Heart left ventricle (tissue), 16 donors: ENCODE results near the gene KCNJ12. TPM values are rescaled to one million over a fixed set of nuclear protein-coding genes. Genes with fewer than 3 reads are reported as not detected.

Source experiments
- ATAC-seq, 4 donors: fragments of 200-7000 bp; cut with Tn5 transposase; one replicate each; pipeline ENCODE4 v1.9.1; 2020 to 2022; ENCODE audit warnings: moderate library complexity in 4 of 4, mild to moderate bottlenecking in 3 of 4, moderate number of reproducible peaks in 1 of 4
- DNase-seq, 5 donors: peaks; one replicate each; pipeline ENCODE4 v3.0.0-alpha.2; 2020
- H3K27ac ChIP-seq, 12 donors: fragments of 200-600 bp; sonication (generic) in 4 of 12; one replicate each; pipeline versions ENCODE4 v1.5.0 to v1.8.0; 2016 to 2022; ENCODE audit warnings: mild to moderate bottlenecking in 2 of 12
- H3K27me3 ChIP-seq, 9 donors: fragments of 200-600 bp; sonication (generic) in 2 of 9; one replicate each; pipeline versions ENCODE4 v1.5.1 to v1.8.0; 2016 to 2022; ENCODE audit warnings: mild to moderate bottlenecking in 3 of 9
- H3K36me3 ChIP-seq, 9 donors: fragments of 200-600 bp; sonication (generic) in 2 of 9; one replicate each; pipeline versions ENCODE4 v1.5.0 to v1.8.0; 2018 to 2022; ENCODE audit warnings: mild to moderate bottlenecking in 2 of 9
- H3K4me1 ChIP-seq, 12 donors: fragments of 200-600 bp; sonication (generic) in 4 of 12; one replicate each; pipeline versions ENCODE4 v1.5.0 to v1.8.0; 2016 to 2022; ENCODE audit warnings: mild to moderate bottlenecking in 3 of 12
- H3K4me3 ChIP-seq, 12 donors: fragments of 200-600 bp; sonication (generic) in 4 of 12; one replicate each; pipeline versions ENCODE4 v1.5.0 to v1.8.0; 2017 to 2022; ENCODE audit warnings: mild to moderate bottlenecking in 9 of 12, moderate library complexity in 4 of 12
- H3K9me3 ChIP-seq, 12 donors: fragments of 200-600 bp; sonication (generic) in 4 of 12; one replicate each; pipeline versions ENCODE4 v1.5.0 to v1.8.0; 2016 to 2022; ENCODE audit warnings: mild to moderate bottlenecking in 1 of 12
- POLR2A ChIP-seq, 2 donors: fragments of 450-650 bp; IDR thresholded peaks; one replicate each; pipeline ENCODE4 v1.6.1; 2017; ENCODE audit warnings: antibody characterized with exemption in 2 of 2, mild to moderate bottlenecking in 2 of 2, moderate library complexity in 2 of 2
- WGBS, 4 donors: extraction: QIAGEN DNeasy Blood & Tissue Kit in 2 of 4; methylation state at CpG; one replicate each; pipeline versions ENCODE4 v1.1.5 to v1.1.7; 2013 to 2018; 5-methylcytosine and 5-hydroxymethylcytosine counted together
- intact Hi-C, 10 donors: fragments of 100-400 bp; cut with DNase I; formaldehyde crosslinking; loops; one replicate each; pipeline versions ENCODE4 v1.11.1 to v1.14.2; 2022
- polyA plus RNA-seq, 2 donors: library from polyadenylated mRNA; stranded (reverse); fragments of 200-250 nt; gene quantifications; one replicate each; pipeline ENCODE4 v1.2.3, GENCODE V29; 2013
- total RNA-seq, 9 donors: library from RNA; depleted of rRNA in 2 of 9; stranded (reverse); fragments of >200 nt in 2 of 9; fragmentation: NEBNext Ultra II Directional in 3 of 9; extraction: Animal tissue kit (Norgen Biotek cat#: 25700) in 3 of 9; gene quantifications; one replicate each; pipeline versions ENCODE4 v1.1.0 to v1.2.4, GENCODE V29; 2016 to 2023
- TF ChIP-seq, protein P1 (sequence below), 12 donors: fragments of 200-600 bp; sonication (generic) in 4 of 12; IDR thresholded peaks; one replicate each; pipeline versions ENCODE4 v1.5.0 to v1.8.0; 2018 to 2022; ENCODE audit warnings: antibody characterized with exemption in 12 of 12, mild to moderate bottlenecking in 5 of 12
- donor health status: ischemic (EF 13 %, LVEDD 7.1; RV severe dilation, severe dysfunction).
- donor health status: healthy with polysubstance abuse.
- donor health status: DM: no; HTN: yes; CAD: no.
- donor health status: DM: no; HTN: no; CAD: no.
- donor health status: ischemic (EF 25% LVEDD 6.9; RV normal size, moderate dysfunction).
- donor health status: ischemic (EF 25% LVEDD 5.7; RV mildly dilated, moderate dysfunction).
- donor health status: healthy.
- donor health status: DM: yes; HTN: yes; CAD: no.
- donor health status: ischemic (EF 35%, LVEDD 5.7; RV mildly dilated, moderate dysfunction).
- donor health status: nonischemic (EF 11% LVEDD 7.7; RV severe dilation, severe dysfunction).
- donor health status: DM: yes; HTN: yes; CAD: no.
- donor health status: PGD.
- donor health status: ischemic (EF 29% LVEDD 5.4; RV normal size, mild dysfunction).
- donor health status: nonischemic (EF 23%, LVEDD 6.1; RV moderate dilation, normal function).

Gene KCNJ12
- total and polyA plus RNA-seq, 11 donors: 6.6 to 24.2 (median 9.0) TPM

DNA sequence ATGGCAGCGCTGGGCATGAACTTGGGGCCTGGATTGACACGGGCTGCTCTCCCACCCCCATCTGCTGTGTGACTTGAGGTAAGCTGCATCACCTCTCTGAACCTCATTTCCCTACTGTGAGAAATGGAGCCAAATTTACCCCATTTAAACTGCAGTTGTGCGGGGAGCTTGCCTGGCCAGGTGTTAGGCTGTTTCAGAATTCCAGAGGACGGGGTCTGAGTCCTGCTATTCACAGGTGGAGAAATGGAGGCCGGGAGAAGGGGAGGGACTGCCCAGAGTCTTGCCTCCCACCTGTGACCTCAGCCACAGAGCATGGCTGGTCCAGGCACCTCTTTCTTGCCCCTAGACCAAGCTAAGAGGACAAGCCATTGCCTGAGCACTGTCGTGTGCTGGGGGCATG, 12.8 kb downstream of the KCNJ12 start:
- DNase-seq (no peak), ATAC-seq (no peak)
- Histone ChIP-seq H3K4me3 (no peak overlapping the region), H3K36me3 (no peaks in the 10 kb centered on the region), H3K27ac (no peak overlapping the region), H3K9me3 (no peaks in the 10 kb centered on the region), H3K27me3 (no peaks in the 10 kb centered on the region), H3K4me1 (peaks cover 0 to 33% (median 5%) of the 10 kb centered on the region in 12 donors)
- TF ChIP-seq, protein P1, sequence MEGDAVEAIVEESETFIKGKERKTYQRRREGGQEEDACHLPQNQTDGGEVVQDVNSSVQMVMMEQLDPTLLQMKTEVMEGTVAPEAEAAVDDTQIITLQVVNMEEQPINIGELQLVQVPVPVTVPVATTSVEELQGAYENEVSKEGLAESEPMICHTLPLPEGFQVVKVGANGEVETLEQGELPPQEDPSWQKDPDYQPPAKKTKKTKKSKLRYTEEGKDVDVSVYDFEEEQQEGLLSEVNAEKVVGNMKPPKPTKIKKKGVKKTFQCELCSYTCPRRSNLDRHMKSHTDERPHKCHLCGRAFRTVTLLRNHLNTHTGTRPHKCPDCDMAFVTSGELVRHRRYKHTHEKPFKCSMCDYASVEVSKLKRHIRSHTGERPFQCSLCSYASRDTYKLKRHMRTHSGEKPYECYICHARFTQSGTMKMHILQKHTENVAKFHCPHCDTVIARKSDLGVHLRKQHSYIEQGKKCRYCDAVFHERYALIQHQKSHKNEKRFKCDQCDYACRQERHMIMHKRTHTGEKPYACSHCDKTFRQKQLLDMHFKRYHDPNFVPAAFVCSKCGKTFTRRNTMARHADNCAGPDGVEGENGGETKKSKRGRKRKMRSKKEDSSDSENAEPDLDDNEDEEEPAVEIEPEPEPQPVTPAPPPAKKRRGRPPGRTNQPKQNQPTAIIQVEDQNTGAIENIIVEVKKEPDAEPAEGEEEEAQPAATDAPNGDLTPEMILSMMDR (IDR thresholded peaks at IDR 0.05): no peak
- TF ChIP-seq POLR2A (IDR thresholded peaks at IDR 0.05): no peak
- 90 to 97% (median 92%) methylated on average over 5 to 6 of the region's 6 CpGs for WGBS, 4 donors
- intact Hi-C loops: no loop called here

DNA sequence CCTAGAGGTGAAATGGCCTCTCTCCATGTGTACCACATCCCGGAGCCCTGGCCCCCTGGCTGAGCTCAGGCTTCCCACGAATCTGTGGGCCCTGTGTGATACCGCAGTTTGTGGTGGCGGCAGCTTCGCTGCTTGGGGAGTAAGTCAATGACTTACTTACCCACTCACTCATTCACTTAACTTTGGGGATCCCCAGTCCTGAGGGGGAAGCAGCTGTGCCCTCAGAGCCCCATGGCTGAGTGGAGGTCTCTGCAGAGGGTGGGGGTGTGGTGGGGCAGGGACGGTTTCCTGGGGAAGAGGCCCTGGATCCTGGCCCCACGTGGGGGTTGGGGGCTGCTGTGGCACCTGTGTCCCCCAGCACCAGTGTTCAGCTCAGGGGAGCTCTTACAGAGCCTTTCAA, 13.2 kb downstream of the KCNJ12 start:
- Histone ChIP-seq H3K27ac (no peak overlapping the region), H3K36me3 (no peaks in the 10 kb centered on the region), H3K27me3 (no peaks in the 10 kb centered on the region), H3K4me1 (peaks cover 0 to 33% (median 5%) of the 10 kb centered on the region in 12 donors), H3K9me3 (no peaks in the 10 kb centered on the region), H3K4me3 (no peak overlapping the region)
- no peak for DNase-seq
- intact Hi-C loops: no loop called here
- WGBS, 4 donors: 75 to 88% (median 85%) methylated on average over 5 to 7 of the region's 7 CpGs
- TF ChIP-seq, protein P1 (IDR thresholded peaks at IDR 0.05): no peak
- no peak for TF ChIP-seq POLR2A (IDR thresholded peaks at IDR 0.05)
- no peak for ATAC-seq

DNA sequence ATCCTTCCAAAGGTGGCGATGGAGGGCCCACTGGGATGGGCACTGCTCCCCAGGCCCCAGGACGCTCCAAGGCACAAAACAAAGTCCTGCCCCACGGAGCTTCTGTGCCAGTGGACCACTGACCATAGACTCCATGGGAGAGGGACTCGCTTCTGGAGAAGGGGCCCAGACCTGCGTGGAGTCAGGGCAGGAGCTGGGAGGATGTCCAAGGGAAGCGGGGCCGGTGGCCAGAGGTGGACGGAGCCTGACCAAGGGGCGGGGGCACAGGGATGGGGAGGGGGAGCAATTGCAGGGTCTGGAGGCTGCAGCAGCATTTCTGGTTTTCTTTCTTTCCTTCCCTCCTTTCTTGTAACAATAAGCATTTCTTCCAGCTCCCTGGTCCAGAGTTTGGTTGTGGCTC, 14.1 kb downstream of the KCNJ12 start:
- Histone ChIP-seq H3K27ac (no peak overlapping the region), H3K4me3 (no peak overlapping the region), H3K27me3 (no peaks in the 10 kb centered on the region), H3K36me3 (no peaks in the 10 kb centered on the region), H3K4me1 (peaks cover 0 to 33% (median 5%) of the 10 kb centered on the region in 12 donors), H3K9me3 (no peaks in the 10 kb centered on the region)
- DNase-seq: no peak
- TF ChIP-seq, protein P1 (IDR thresholded peaks at IDR 0.05): no peak
- no peak for TF ChIP-seq POLR2A (IDR thresholded peaks at IDR 0.05)
- intact Hi-C loops: no loop called here
- whole genome bisulfite sequencing, 4 donors: 77 to 91% (median 87%) methylated on average over 7 to 9 of the region's 9 CpGs
- ATAC-seq: no peak

DNA sequence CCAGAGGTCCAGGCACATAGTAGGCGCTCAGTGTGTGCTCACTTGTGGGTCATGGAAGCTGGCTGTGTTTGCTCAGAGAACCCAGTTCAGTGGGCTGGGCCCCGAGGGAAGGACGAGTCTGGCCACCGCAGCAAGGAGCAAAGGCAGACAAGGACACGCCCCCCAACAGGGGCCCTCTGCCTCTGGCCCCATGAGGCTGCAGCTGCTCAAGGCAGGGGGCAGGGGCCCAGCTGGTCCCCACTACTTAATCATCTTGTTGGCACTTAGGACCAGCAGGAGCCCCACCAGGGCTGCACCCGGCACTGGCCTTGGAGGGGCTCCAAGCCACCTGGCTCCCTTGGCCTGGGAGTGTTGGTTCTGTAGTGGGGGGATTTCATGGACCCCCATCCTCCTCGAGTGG, 16.1 kb downstream of the KCNJ12 start:
- WGBS, 4 donors: 63 to 79% (median 74%) methylated on average over 4 to 7 of the region's 7 CpGs
- no peak overlapping the region for H3K4me3 ChIP-seq
- DNase-seq (no peak), ATAC-seq (no peak)
- H3K27me3 ChIP-seq: no peaks in the 10 kb centered on the region
- peaks cover 0 to 39% (median 7%) of the 10 kb centered on the region in 12 donors for H3K4me1 ChIP-seq
- no peak overlapping the region for H3K27ac ChIP-seq
- H3K9me3 ChIP-seq: no peaks in the 10 kb centered on the region
- TF ChIP-seq, protein P1 (IDR thresholded peaks at IDR 0.05): no peak
- TF ChIP-seq POLR2A (IDR thresholded peaks at IDR 0.05): no peak
- intact Hi-C loops: no loop called here
- H3K36me3 ChIP-seq: no peaks in the 10 kb centered on the region
